Central memory CD8-positive, alpha-beta T cell (primary cell): Measurements from ENCODE around the gene KLF7.

Experiments used
- ATAC-seq: fragments of 150-1000 bp; cut with Tn5 transposase; replicated peaks from 2 replicates; pipeline ENCODE4 v1.10.0; 2022; ENCODE audit warnings: mild to moderate bottlenecking, moderate FRiP score, moderate number of reproducible peaks; ENCODE audit not compliant: poor library complexity, severe bottlenecking; ENCODE audit errors: extremely low read depth
- DNase-seq, 2 donors: peaks; one replicate each; pipeline ENCODE4 v3.0.0; 2021; ENCODE audit warnings: low spot score in 2 of 2
- H3K27ac Mint-ChIP-seq: one replicate; pipeline ENCODE4 v1.8.0; 2022; ENCODE audit warnings: low read depth, mild to moderate bottlenecking, moderate library complexity, mixed read lengths
- H3K27me3 Mint-ChIP-seq: one replicate; pipeline ENCODE4 v1.8.0; 2022; ENCODE audit warnings: mixed read lengths
- H3K36me3 Mint-ChIP-seq: one replicate; pipeline ENCODE4 v1.8.0; 2022; ENCODE audit warnings: mild to moderate bottlenecking, moderate library complexity, mixed read lengths; ENCODE audit not compliant: insufficient read depth
- H3K4me1 Mint-ChIP-seq: one replicate; pipeline ENCODE4 v1.8.0; 2022; ENCODE audit warnings: mixed read lengths
- H3K4me3 Mint-ChIP-seq: one replicate; pipeline ENCODE4 v1.8.0; 2022; ENCODE audit warnings: mild to moderate bottlenecking, moderate library complexity, mixed read lengths
- H3K9me3 Mint-ChIP-seq: one replicate; pipeline ENCODE4 v1.8.0; 2022; ENCODE audit warnings: mixed read lengths

KLF7 gene

DNA sequence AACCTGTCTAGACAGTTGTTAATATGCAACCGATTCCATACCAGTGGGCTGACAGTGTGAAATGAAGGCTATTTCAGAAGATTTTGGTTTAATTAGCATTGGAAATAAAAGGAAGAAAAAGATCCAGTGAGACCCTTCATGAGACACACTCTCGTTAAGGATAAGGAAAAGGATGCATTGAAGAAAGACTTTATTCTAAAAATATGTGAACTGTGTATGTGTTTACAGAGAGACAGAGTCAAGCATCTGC is 2.1 kb downstream of the KLF7 start:
- H3K27me3 Mint-ChIP-seq: peaks cover 67% of the 10 kb centered on the region
- no peaks in the 10 kb centered on the region for H3K9me3 Mint-ChIP-seq
- DNase-seq (no peak), ATAC-seq (no peak)
- peaks cover 24% of the 10 kb centered on the region for H3K4me1 Mint-ChIP-seq
- peak overlapping the region; percentile 83 for H3K4me3 Mint-ChIP-seq
- peaks cover 11% of the 10 kb centered on the region for H3K36me3 Mint-ChIP-seq
- H3K27ac Mint-ChIP-seq: no peak overlapping the region

DNA sequence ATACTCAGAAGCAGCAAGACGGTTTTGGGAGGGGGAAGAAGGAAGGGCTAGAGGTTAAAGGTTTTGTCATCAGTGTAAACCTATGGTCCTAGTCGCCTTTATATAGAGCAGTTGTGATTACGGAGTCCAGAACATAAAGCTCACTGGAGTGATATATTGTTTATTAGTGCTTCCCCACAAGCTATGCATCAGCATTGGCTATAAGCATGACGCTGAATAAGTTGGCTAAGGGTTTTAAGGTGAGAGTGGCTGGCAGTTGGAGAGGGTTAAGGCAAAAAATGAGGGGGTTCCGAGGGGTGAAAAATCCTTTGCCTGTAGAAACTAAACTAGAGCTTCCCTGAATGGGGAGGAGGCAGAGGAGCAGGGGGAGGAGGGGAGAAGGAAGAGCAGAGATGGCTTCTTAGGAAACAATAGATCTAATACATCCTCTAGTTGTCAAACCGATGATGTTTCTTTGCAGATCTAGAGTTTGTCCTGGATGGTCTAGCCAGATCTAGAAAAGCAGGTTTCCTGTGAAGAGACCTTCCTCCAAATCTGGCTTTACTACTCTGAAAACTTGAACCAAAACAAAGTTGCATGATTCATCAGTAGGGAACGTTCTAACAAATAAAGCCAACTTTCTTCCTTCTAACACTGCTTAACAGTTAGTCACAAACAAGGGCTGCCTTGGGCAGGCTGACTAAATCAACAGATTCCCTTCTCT is 2.5 kb downstream of the KLF7 start:
- H3K36me3 Mint-ChIP-seq: peaks cover 11% of the 10 kb centered on the region
- H3K4me3 Mint-ChIP-seq: peak overlapping the region; percentile 83
- no peak overlapping the region for H3K27ac Mint-ChIP-seq
- no peak for DNase-seq
- no peaks in the 10 kb centered on the region for H3K9me3 Mint-ChIP-seq
- H3K4me1 Mint-ChIP-seq: peaks cover 24% of the 10 kb centered on the region
- H3K27me3 Mint-ChIP-seq: peaks cover 66% of the 10 kb centered on the region
- ATAC-seq: no peak

- Mint-ChIP-seq H3K4me3 (no peak overlapping the region), H3K9me3 (no peaks in the 10 kb centered on the region), H3K36me3 (peaks cover 11% of the 10 kb centered on the region), H3K27me3 (peaks cover 57% of the 10 kb centered on the region), H3K27ac (no peak overlapping the region), H3K4me1 (peaks cover 24% of the 10 kb centered on the region)
- no peak for ATAC-seq
- no peak for DNase-seq
Observed at GRCh38 chr2:207162316-207162715, 3.4 kb downstream of the KLF7 start.

DNA sequence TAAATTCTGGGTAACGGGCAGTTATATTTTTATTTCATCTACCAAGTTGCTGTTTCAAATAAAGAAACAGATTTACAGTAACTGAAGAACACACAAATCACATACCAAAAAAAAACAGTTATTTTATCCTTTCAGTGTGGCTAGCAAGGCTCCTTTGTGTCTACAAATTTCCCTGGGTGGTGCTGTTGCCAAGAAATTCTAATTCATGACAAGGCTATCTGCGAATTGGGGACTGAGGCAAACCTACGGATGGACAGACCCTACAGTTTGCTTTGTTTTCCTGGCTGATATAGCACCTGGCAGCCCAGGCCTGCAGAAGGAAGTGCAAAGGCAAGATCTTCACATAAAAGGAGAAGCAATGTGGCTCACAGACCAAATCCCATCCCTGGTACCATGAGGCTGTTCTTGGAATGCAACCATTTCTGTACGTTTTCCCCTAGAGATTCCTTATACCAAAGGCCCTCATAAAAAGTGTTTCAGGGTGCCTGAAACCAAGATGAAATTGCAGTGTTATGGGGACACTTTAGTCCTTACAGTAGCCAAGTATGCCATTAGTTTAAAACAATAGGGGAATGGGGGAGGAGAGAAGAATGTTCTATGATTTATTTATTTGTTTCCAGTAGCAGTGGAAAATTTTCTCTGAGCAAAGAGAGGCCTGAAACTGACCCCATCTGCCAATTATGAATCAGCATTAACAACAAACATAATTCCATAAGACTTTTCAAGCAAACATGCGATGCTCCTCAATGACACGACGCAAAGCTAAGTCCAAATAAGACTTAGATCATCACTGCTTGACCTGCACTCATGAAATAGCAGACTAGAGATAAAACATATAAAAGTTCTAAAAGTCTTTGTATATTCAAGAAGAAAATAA is 4.3 kb downstream of the KLF7 start:
- ATAC-seq (no peak), DNase-seq (no peak)
- Mint-ChIP-seq H3K27me3 (peaks cover 49% of the 10 kb centered on the region), H3K27ac (no peak overlapping the region), H3K4me1 (peaks cover 17% of the 10 kb centered on the region), H3K9me3 (no peaks in the 10 kb centered on the region), H3K36me3 (peaks cover 11% of the 10 kb centered on the region), H3K4me3 (no peak overlapping the region)

- H3K36me3 Mint-ChIP-seq: peaks cover 4% of the 10 kb centered on the region
- no peaks in the 10 kb centered on the region for H3K9me3 Mint-ChIP-seq
- peaks cover 10% of the 10 kb centered on the region for H3K4me1 Mint-ChIP-seq
- ATAC-seq (no peak), DNase-seq (no peak)
- H3K27me3 Mint-ChIP-seq: peaks cover 39% of the 10 kb centered on the region
- no peak overlapping the region for H3K4me3 Mint-ChIP-seq
- H3K27ac Mint-ChIP-seq: no peak overlapping the region
Observed at GRCh38 chr2:207160115-207160514, 5.6 kb downstream of the KLF7 start.

DNA sequence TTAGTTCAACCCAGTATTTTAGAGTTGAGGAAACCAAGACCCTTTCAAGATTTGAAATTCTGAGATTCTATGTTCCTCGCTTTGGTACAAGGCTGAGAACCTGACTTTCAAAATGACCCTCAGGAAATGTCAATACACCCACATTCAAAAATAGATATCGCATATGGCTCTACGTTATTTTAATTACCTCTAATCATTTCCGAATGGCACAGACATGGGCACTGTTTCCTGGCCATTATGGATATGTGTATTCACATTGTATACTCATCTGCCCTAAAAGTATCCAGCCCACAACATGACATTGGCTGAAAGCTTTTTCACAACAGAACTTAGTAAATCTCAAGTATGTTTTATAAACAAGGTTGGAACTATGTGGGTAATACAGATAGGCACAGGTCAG is 6.7 kb downstream of the KLF7 start:
- no peaks in the 10 kb centered on the region for H3K4me1 Mint-ChIP-seq
- peaks cover 28% of the 10 kb centered on the region for H3K27me3 Mint-ChIP-seq
- H3K4me3 Mint-ChIP-seq: no peak overlapping the region
- ATAC-seq (no peak), DNase-seq (no peak)
- no peaks in the 10 kb centered on the region for H3K9me3 Mint-ChIP-seq
- no peak overlapping the region for H3K27ac Mint-ChIP-seq
- H3K36me3 Mint-ChIP-seq: no peaks in the 10 kb centered on the region

DNA sequence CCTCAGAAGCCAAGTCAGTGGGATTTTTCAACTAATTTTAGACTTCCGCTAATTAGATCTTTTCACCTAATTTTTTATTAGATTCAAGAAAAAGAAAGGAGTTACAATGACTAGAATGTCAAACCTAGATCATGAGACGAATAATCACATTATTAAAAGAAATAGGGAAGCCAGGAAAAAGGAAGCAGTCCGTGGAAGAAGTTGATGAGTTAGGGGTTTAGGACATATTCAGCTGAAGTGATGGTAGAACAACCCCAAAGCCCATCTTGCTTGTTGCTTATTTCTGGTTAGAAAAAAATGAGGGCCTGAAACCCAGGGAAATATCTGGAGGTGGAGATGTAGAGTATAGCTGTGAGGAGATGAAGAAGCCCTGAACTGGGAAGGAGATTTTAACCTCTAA is 8.0 kb downstream of the KLF7 start:
- H3K4me1 Mint-ChIP-seq: no peaks in the 10 kb centered on the region
- no peak for ATAC-seq
- peaks cover 15% of the 10 kb centered on the region for H3K27me3 Mint-ChIP-seq
- H3K27ac Mint-ChIP-seq: no peak overlapping the region
- no peak for DNase-seq
- no peak overlapping the region for H3K4me3 Mint-ChIP-seq
- no peaks in the 10 kb centered on the region for H3K36me3 Mint-ChIP-seq
- no peaks in the 10 kb centered on the region for H3K9me3 Mint-ChIP-seq

GRCh38 chr2:207157162-207157481 is 8.6 kb downstream of the KLF7 start:
- DNase-seq (no peak), ATAC-seq (no peak)
- Mint-ChIP-seq H3K27ac (no peak overlapping the region), H3K27me3 (peaks cover 15% of the 10 kb centered on the region), H3K9me3 (no peaks in the 10 kb centered on the region), H3K4me3 (no peak overlapping the region), H3K36me3 (no peaks in the 10 kb centered on the region), H3K4me1 (no peaks in the 10 kb centered on the region)

DNA sequence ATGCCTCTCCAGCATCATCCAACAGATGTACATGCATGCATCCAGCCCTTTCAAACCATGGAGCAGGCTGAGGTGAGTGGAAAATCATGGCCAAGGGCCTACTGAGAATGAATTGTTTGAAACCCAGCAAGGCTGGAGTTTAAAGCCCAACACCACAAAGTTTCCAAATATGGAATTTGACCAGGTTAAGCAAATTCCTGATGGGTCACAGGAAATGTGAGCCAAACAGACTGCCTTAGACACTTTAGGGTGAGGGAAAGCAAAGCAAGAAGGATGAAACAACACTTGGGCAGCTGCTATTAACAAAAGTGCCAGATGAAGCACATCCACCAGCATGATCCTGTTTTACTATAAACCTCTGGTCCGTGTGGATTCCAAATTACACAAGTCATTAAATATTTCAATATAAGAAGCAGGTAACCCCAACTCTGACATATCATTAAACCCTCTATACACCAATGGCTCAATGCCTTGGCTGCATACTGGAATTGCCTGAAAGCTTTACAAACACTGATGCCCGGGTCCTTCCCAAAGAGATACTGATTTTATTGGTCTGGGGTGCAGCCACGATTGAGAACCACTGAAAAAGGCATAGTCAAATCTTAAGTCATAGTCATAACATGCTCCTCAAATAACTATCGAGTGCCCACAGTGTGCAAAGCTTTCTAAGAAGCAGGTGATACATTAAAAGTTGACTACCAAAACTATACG is 9.1 kb downstream of the KLF7 start:
- Mint-ChIP-seq H3K9me3 (no peaks in the 10 kb centered on the region), H3K36me3 (no peaks in the 10 kb centered on the region), H3K27ac (no peak overlapping the region), H3K27me3 (peaks cover 12% of the 10 kb centered on the region), H3K4me3 (no peak overlapping the region), H3K4me1 (no peaks in the 10 kb centered on the region)
- DNase-seq (no peak), ATAC-seq (no peak)

- peaks cover 8% of the 10 kb centered on the region for H3K27me3 Mint-ChIP-seq
- no peaks in the 10 kb centered on the region for H3K9me3 Mint-ChIP-seq
- DNase-seq (no peak), ATAC-seq (peak; percentile 50)
- H3K4me3 Mint-ChIP-seq: no peak overlapping the region
- H3K4me1 Mint-ChIP-seq: no peaks in the 10 kb centered on the region
- no peaks in the 10 kb centered on the region for H3K36me3 Mint-ChIP-seq
- no peak overlapping the region for H3K27ac Mint-ChIP-seq
Observed at GRCh38 chr2:207155516-207156444, 10.0 kb downstream of the KLF7 start.

DNA sequence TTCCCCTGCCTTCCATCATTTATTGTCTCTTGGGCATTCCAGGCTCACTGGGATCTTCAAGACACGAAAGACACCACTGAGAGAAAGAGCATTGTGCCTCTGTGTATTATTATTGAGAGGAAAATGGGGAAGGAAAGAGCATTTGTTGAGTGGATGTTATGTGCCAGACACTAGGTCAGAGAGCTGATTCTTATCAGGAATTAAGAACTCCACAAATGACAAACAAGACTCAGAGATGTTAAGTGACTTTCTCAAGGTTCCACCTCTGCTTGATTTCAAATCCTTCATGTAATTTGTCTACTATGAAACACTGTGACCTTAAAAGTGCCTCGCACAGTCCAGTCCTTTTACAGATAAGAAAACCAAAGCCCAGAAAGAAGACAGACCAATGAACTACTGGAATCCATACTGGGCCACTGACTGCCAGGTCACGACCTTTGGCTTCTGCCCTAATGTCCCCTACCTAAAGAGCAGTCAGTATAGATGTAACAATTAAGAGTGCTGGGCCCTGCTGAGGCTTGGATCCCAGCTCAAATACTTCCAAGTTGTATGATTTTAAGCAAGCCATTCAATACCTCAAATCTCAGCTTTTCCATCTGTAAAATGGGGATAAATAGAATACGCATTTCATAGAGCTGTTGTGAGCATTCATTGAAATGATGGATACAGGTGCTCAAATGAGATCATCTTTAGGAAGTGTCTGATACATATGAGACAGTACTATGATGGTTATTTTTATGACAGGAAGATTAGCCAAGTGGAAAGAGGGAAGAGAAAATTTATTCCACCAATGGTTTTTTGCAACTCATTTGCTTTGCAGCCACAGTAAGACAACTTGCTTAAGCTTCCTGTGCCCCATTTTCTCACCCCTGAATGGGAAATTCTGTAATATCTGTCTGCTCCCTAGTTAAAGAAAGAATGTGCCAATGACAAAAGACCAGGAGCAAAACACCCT is 10.9 kb downstream of the KLF7 start:
- Mint-ChIP-seq H3K9me3 (no peaks in the 10 kb centered on the region), H3K36me3 (no peaks in the 10 kb centered on the region), H3K4me1 (no peaks in the 10 kb centered on the region), H3K27me3 (peaks cover 13% of the 10 kb centered on the region), H3K27ac (no peak overlapping the region), H3K4me3 (no peak overlapping the region)
- ATAC-seq: no peak
- DNase-seq: no peak
